ENCODE results near the gene CCDC88C.

DNA sequence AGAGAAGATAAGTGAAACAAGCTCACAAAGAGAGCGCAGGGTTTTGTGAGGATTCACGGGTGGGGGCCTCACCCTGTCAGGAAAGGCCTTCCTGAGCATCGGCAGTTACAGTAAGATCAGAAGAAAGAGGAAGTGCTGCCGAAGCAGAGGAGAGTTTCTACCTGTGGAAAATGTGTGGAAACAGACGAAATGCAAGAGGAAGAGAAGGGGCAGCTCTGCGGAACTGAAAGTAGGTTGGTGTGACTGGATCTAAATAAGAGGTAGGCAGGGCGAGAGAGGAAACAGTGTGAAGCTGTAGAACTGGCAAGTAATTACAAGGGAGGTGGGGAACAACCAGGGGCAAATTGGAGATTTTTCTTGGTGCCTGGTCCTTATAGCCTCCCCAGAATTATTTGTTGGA is 175.8 kb downstream of the CCDC88C start:
- no peak for TF ChIP-seq EZH2phosphoT487 (IDR thresholded peaks at IDR 0.05; ENCODE audit: low read depth)
- TF ChIP-seq, protein P1, sequence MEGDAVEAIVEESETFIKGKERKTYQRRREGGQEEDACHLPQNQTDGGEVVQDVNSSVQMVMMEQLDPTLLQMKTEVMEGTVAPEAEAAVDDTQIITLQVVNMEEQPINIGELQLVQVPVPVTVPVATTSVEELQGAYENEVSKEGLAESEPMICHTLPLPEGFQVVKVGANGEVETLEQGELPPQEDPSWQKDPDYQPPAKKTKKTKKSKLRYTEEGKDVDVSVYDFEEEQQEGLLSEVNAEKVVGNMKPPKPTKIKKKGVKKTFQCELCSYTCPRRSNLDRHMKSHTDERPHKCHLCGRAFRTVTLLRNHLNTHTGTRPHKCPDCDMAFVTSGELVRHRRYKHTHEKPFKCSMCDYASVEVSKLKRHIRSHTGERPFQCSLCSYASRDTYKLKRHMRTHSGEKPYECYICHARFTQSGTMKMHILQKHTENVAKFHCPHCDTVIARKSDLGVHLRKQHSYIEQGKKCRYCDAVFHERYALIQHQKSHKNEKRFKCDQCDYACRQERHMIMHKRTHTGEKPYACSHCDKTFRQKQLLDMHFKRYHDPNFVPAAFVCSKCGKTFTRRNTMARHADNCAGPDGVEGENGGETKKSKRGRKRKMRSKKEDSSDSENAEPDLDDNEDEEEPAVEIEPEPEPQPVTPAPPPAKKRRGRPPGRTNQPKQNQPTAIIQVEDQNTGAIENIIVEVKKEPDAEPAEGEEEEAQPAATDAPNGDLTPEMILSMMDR (IDR thresholded peaks at IDR 0.05; ENCODE audit: low read depth, low read length), result no peak

All from OCI-LY3 (cell line).